K562 (cell line): ENCODE data around the gene ZNF514. TPM values are rescaled to one million over a fixed set of nuclear protein-coding genes. Genes with fewer than 3 reads are reported as not detected.

Experiments used
- ATF7 ChIP-seq: fragments of 450-650 bp; IDR thresholded peaks from 2 replicates; pipeline ENCODE4 v1.7.1; 2014; ENCODE audit warnings: mild to moderate bottlenecking, moderate library complexity
- ERF ChIP-seq: fragments of 450-650 bp; formaldehyde crosslinking; IDR thresholded peaks from 2 replicates; pipeline ENCODE4 v1.4.0; 2020; ENCODE audit warnings: mild to moderate bottlenecking, mixed read lengths
- ETS2 ChIP-seq: IDR thresholded peaks from 2 replicates; pipeline ENCODE4 v1.6.1; 2016; ENCODE audit warnings: borderline replicate concordance, missing genetic modification characterization, mild to moderate bottlenecking, moderate library complexity, missing compliant biosample characterization; ENCODE audit not compliant: poor library complexity, severe bottlenecking
- ETV1 ChIP-seq: fragments of 450-650 bp; conservative IDR thresholded peaks from 2 replicates; pipeline ENCODE4 v1.6.1; 2016; ENCODE audit warnings: missing genetic modification characterization, control low read depth, low read depth, missing compliant biosample characterization
- HES1 ChIP-seq: fragments of 450-650 bp; IDR thresholded peaks from 2 replicates; pipeline ENCODE4 v1.6.1; 2016; ENCODE audit warnings: low read depth, mild to moderate bottlenecking, moderate library complexity
- MED1 ChIP-seq: sonication (generic); formaldehyde crosslinking; IDR thresholded peaks from 2 replicates; pipeline ENCODE4 v1.8.1; 2023; ENCODE audit warnings: missing genetic modification reagents, borderline replicate concordance
- MIER1 ChIP-seq: fragments of 450-650 bp; IDR thresholded peaks from 2 replicates; pipeline ENCODE4 v1.6.1; 2016; ENCODE audit warnings: antibody characterized with exemption, mild to moderate bottlenecking, low read depth
- MNT ChIP-seq, 2 experiments: fragments of 450-650 bp; conservative IDR thresholded peaks; 2 replicates each; pipeline ENCODE4 v1.6.1; 2017; ENCODE audit warnings: mild to moderate bottlenecking in 2 of 2, moderate library complexity in 2 of 2
- MTA2 ChIP-seq: fragments of 450-650 bp; IDR thresholded peaks from 2 replicates; pipeline ENCODE4 v1.6.1; 2016; ENCODE audit warnings: low read depth
- MXI1 ChIP-seq: IDR thresholded peaks from 2 replicates; pipeline ENCODE4 v1.6.1; 2011; ENCODE audit warnings: low read depth, mild to moderate bottlenecking, improper control_type of control experiment, low read length
- MYNN ChIP-seq, 2 experiments: sonication (generic); formaldehyde crosslinking in 1 of 2; IDR thresholded peaks; 2 replicates each; pipeline versions ENCODE4 v1.5.0 to v1.6.1; 2016 to 2020; ENCODE audit warnings: antibody characterized with exemption in 1 of 2, missing genetic modification reagents in 1 of 2
- NCOA4 ChIP-seq: fragments of 450-650 bp; IDR thresholded peaks from 2 replicates; pipeline ENCODE4 v1.6.1; 2018; ENCODE audit warnings: mild to moderate bottlenecking; ENCODE audit not compliant: partially characterized antibody
- POLR2AphosphoS2 ChIP-seq: IDR thresholded peaks from 2 replicates; pipeline ENCODE4 v1.6.1; 2012; ENCODE audit warnings: low read length, improper control_type of control experiment
- POLR2B ChIP-seq: fragments of 450-650 bp; IDR thresholded peaks from 2 replicates; pipeline ENCODE4 v1.6.1; 2018; ENCODE audit warnings: low read depth; ENCODE audit not compliant: partially characterized antibody
- PRPF4 ChIP-seq: fragments of 200-400 bp; formaldehyde crosslinking; IDR thresholded peaks from one replicate; pipeline ENCODE4 v1.6.1; 2017; ENCODE audit warnings: low read length, low read depth, mild to moderate bottlenecking; ENCODE audit not compliant: insufficient read depth, poor library complexity, severe bottlenecking
- RBBP5 ChIP-seq: fragments of 200-600 bp; sonication (generic); IDR thresholded peaks from 2 replicates; pipeline ENCODE4 v1.6.1; 2012; ENCODE audit warnings: borderline replicate concordance, mild to moderate bottlenecking, low read length, control low read depth, inconsistent platforms; ENCODE audit not compliant: insufficient read depth, poor library complexity, severe bottlenecking
- RBFOX2 ChIP-seq: fragments of 200-400 bp; formaldehyde crosslinking; IDR thresholded peaks from 2 replicates; pipeline ENCODE4 v1.6.1; 2017; ENCODE audit warnings: low read depth, mild to moderate bottlenecking, low read length, moderate library complexity
- SAFB ChIP-seq: fragments of 200-400 bp; formaldehyde crosslinking; IDR thresholded peaks from 2 replicates; pipeline ENCODE4 v1.6.1; 2017; ENCODE audit warnings: low read depth, low read length, borderline replicate concordance
- TRIM25 ChIP-seq: fragments of 450-650 bp; IDR thresholded peaks from 2 replicates; pipeline ENCODE4 v1.7.0; 2016; ENCODE audit warnings: borderline replicate concordance
- ZFP36 ChIP-seq: fragments of 150-350 bp; IDR thresholded peaks from 2 replicates; pipeline ENCODE4 v1.6.1; 2018; ENCODE audit warnings: low read length, low read depth; ENCODE audit not compliant: partially characterized antibody
- ZFP91 ChIP-seq: sonication (generic); formaldehyde crosslinking; IDR thresholded peaks from 2 replicates; pipeline ENCODE4 v1.8.0; 2022; ENCODE audit warnings: mild to moderate bottlenecking, missing genetic modification reagents
- ZNF175 ChIP-seq: fragments of 200-800 bp; sonication (Bioruptor generic); IDR thresholded peaks from 2 replicates; pipeline ENCODE4 v1.6.1; 2016; ENCODE audit warnings: low read depth, mild to moderate bottlenecking, missing genetic modification characterization, missing compliant biosample characterization
- polyA plus RNA-seq, 8 experiments: library from polyadenylated mRNA; depleted of rRNA in 4 of 8; stranded (reverse) in 5 of 8; unstranded in 3 of 8; fragments of >200 nt; fragmentation: Nextera tagmentation in 2 of 8; fragmentation: Illumina TruSeq in 1 of 8; extraction: Ambion mirVana in 2 of 8; extraction: Trizol in 1 of 8; gene quantifications; 2 replicates each; pipeline versions ENCODE4 v1.2.1 to v1.2.3, GENCODE V29; 2011 to 2014; ENCODE audit warnings: inconsistent platforms in 1 of 8, missing spikeins in 1 of 8
- total RNA-seq, 7 experiments: library from RNA; depleted of rRNA in 6 of 7; stranded (reverse); fragments of >200 nt in 6 of 7; fragmentation: Illumina TruSeq in 2 of 7; extraction: Trizol in 2 of 7; gene quantifications; 2 replicates each; pipeline versions ENCODE4 v1.2.1 to v1.2.3, GENCODE V29; 2011 to 2021; ENCODE audit warnings: low replicate concordance in 1 of 7

ZNF514 gene
- total and polyA plus RNA-seq, 9 of the 15 experiments (the other 6 are each of a cell fraction or from before 2014, with no cell fraction given), result 7.5 to 17.7 (median 11.4) TPM

- peak; percentile 51; the same call in 1 of the 2 replicates for TF ChIP-seq SAFB
- no peak for TF ChIP-seq MYNN (IDR thresholded peaks at IDR 0.05)
- TF ChIP-seq MYNN (CRISPR knock-in tag; IDR thresholded peaks at IDR 0.05), result no peak
- no peak for TF ChIP-seq ATF7
- no peak for TF ChIP-seq MIER1
- TF ChIP-seq MED1 (CRISPR knock-in tag), result no peak
- peak in 1 of 2 experiments; percentile 37; a peak in 1 of 4 replicates for TF ChIP-seq MNT (conservative IDR thresholded peaks at IDR 0.05)
- no peak for TF ChIP-seq ERF (CRISPR knock-in tag)
- no peak for TF ChIP-seq ETS2 (tag)
- TF ChIP-seq POLR2B, result peak; percentile 34
- peak; percentile 31 for TF ChIP-seq RBBP5
- TF ChIP-seq POLR2AphosphoS2, result no peak
- no peak for TF ChIP-seq ZFP91 (CRISPR knock-in tag)
- TF ChIP-seq PRPF4, result no peak
- no peak for TF ChIP-seq MTA2
- TF ChIP-seq RBFOX2, result peak; percentile 65; the same call in 1 of the 2 replicates
- no peak for TF ChIP-seq ZFP36
- TF ChIP-seq HES1, result peak; percentile 35; the same call in 1 of the 2 replicates
- TF ChIP-seq NCOA4, result no peak
- no peak for TF ChIP-seq ETV1
- no peak for TF ChIP-seq ZNF175 (CRISPR knock-in tag)
- TF ChIP-seq TRIM25, result no peak
- peak; percentile 35; the same call in 1 of the 2 replicates for TF ChIP-seq MXI1
These were observed at the start of gene ZNF514 (continued) for GRCh38 chr2:95159690-95160449.
